Liver (tissue), 9 donors: Measurements from ENCODE around the gene PDZD8. TPM values are rescaled to one million over a fixed set of nuclear protein-coding genes. Genes with fewer than 3 reads are reported as not detected.
"Not testable (repeated sequence)": the region's sequence is repeated elsewhere in the genome, so short reads cannot be mapped to it uniquely, and the experiment has no call there.

Source experiments
- DNase-seq: peaks from one replicate; pipeline ENCODE4 v3.0.0-alpha.2; 2017; ENCODE audit warnings: low spot score
- H3K27ac ChIP-seq, 2 donors: one replicate each; pipeline ENCODE4 v1.7.0; 2013; ENCODE audit warnings: inconsistent platforms in 2 of 2, low read length in 2 of 2, control low read depth in 1 of 2, low read depth in 1 of 2, mild to moderate bottlenecking in 1 of 2
- H3K27me3 ChIP-seq, 4 donors: one replicate each; pipeline versions ENCODE4 v1.6.1 to v1.7.0; 2013; ENCODE audit warnings: low read length in 3 of 4, inconsistent platforms in 1 of 4, mild to moderate bottlenecking in 1 of 4, moderate library complexity in 1 of 4; ENCODE audit not compliant: control insufficient read depth in 4 of 4, insufficient read depth in 4 of 4
- H3K36me3 ChIP-seq, 4 donors: one replicate each; pipeline versions ENCODE4 v1.6.1 to v1.7.0; 2013; ENCODE audit warnings: low read length in 3 of 4, mild to moderate bottlenecking in 3 of 4, low read depth in 1 of 4, moderate library complexity in 1 of 4; ENCODE audit not compliant: control insufficient read depth in 4 of 4, insufficient read depth in 3 of 4
- H3K4me1 ChIP-seq, 4 donors: one replicate each; pipeline versions ENCODE4 v1.6.1 to v1.7.0; 2013; ENCODE audit warnings: low read length in 3 of 4, mild to moderate bottlenecking in 3 of 4, moderate library complexity in 1 of 4; ENCODE audit not compliant: control insufficient read depth in 4 of 4, insufficient read depth in 4 of 4
- H3K4me3 ChIP-seq, 3 donors: one replicate each; pipeline versions ENCODE4 v1.6.1 to v1.7.0; 2013; ENCODE audit warnings: low read length in 3 of 3, control low read depth in 1 of 3, low read depth in 1 of 3, mild to moderate bottlenecking in 1 of 3
- H3K9ac ChIP-seq, 2 donors: one replicate each; pipeline ENCODE4 v1.7.0; 2013; ENCODE audit warnings: low read length in 2 of 2, mild to moderate bottlenecking in 2 of 2, moderate library complexity in 2 of 2, control low read depth in 1 of 2, low read depth in 1 of 2
- H3K9me3 ChIP-seq, 4 donors: one replicate each; pipeline versions ENCODE4 v1.6.1 to v1.7.0; 2013; ENCODE audit warnings: low read length in 3 of 4; ENCODE audit not compliant: control insufficient read depth in 4 of 4
- ATF3 ChIP-seq: IDR thresholded peaks from 2 replicates; pipeline ENCODE4 v1.6.1; 2016; ENCODE audit warnings: antibody characterized with exemption
- CTCF ChIP-seq: fragments of 150-350 bp; IDR thresholded peaks from 2 replicates; pipeline ENCODE4 v1.5.1; 2017; ENCODE audit warnings: improper control_type of control experiment, low read depth, low read length; ENCODE audit not compliant: missing input control
- EGR1 ChIP-seq, 2 donors: IDR thresholded peaks; 2 replicates each; pipeline ENCODE4 v1.6.1; 2016 to 2018; ENCODE audit warnings: antibody characterized with exemption in 2 of 2, low read depth in 2 of 2
- FOXA1 ChIP-seq: IDR thresholded peaks from 2 replicates; pipeline ENCODE4 v1.6.1; 2016; ENCODE audit warnings: antibody characterized with exemption
- FOXA2 ChIP-seq: IDR thresholded peaks from 2 replicates; pipeline ENCODE4 v1.6.1; 2016; ENCODE audit warnings: antibody characterized with exemption
- GABPA ChIP-seq, 2 donors: IDR thresholded peaks in 1 of 2; conservative IDR thresholded peaks in 1 of 2; 2 replicates each; pipeline ENCODE4 v1.6.1; 2016; ENCODE audit warnings: antibody characterized with exemption in 2 of 2, mild to moderate bottlenecking in 1 of 2, moderate library complexity in 1 of 2
- HNF4A ChIP-seq, 2 donors: conservative IDR thresholded peaks; 2 replicates each; pipeline ENCODE4 v1.6.1; 2016; ENCODE audit warnings: antibody characterized with exemption in 2 of 2, mild to moderate bottlenecking in 2 of 2
- HNF4G ChIP-seq: IDR thresholded peaks from 2 replicates; pipeline ENCODE4 v1.6.1; 2016; ENCODE audit warnings: antibody characterized with exemption
- JUND ChIP-seq, 2 donors: IDR thresholded peaks; 2 replicates each; pipeline ENCODE4 v1.6.1; 2016; ENCODE audit warnings: antibody characterized with exemption in 2 of 2
- MAX ChIP-seq: IDR thresholded peaks from 2 replicates; pipeline ENCODE4 v1.6.1; 2016; ENCODE audit warnings: antibody characterized with exemption
- NR2F2 ChIP-seq: IDR thresholded peaks from 2 replicates; pipeline ENCODE4 v1.6.1; 2016; ENCODE audit warnings: antibody characterized with exemption
- RAD21 ChIP-seq, 2 donors: IDR thresholded peaks; 2 replicates each; pipeline ENCODE4 v1.6.1; 2016; ENCODE audit warnings: antibody characterized with exemption in 2 of 2, mild to moderate bottlenecking in 2 of 2
- REST ChIP-seq: IDR thresholded peaks from 2 replicates; pipeline ENCODE4 v1.6.1; 2016; ENCODE audit warnings: antibody characterized with exemption, mild to moderate bottlenecking
- RXRA ChIP-seq, 2 donors: IDR thresholded peaks; 2 replicates each; pipeline ENCODE4 v1.6.1; 2017 to 2018; ENCODE audit warnings: antibody characterized with exemption in 2 of 2, mild to moderate bottlenecking in 1 of 2
- SP1 ChIP-seq: IDR thresholded peaks from 2 replicates; pipeline ENCODE4 v1.6.1; 2018; ENCODE audit warnings: antibody characterized with exemption, mild to moderate bottlenecking
- TAF1 ChIP-seq: conservative IDR thresholded peaks from 2 replicates; pipeline ENCODE4 v1.6.1; 2016; ENCODE audit warnings: antibody characterized with exemption, mild to moderate bottlenecking
- YY1 ChIP-seq: IDR thresholded peaks from 2 replicates; pipeline ENCODE4 v1.6.1; 2016; ENCODE audit warnings: antibody characterized with exemption, mild to moderate bottlenecking
- ZBTB33 ChIP-seq: IDR thresholded peaks from 2 replicates; pipeline ENCODE4 v1.6.1; 2016; ENCODE audit warnings: antibody characterized with exemption
- WGBS: extraction: QIAGEN DNeasy Blood & Tissue Kit; methylation state at CpG from one replicate; pipeline ENCODE4 v1.1.7; 2013; 5-methylcytosine and 5-hydroxymethylcytosine counted together
- polyA plus RNA-seq, 2 donors: library from polyadenylated mRNA; stranded (reverse) in 1 of 2; unstranded in 1 of 2; fragments of 200-250 nt in 1 of 2; fragments of >200 nt in 1 of 2; fragmentation: Nextera tagmentation in 1 of 2; extraction: Ambion mirVana in 1 of 2; gene quantifications; one replicate each; pipeline versions ENCODE4 v1.2.1 to v1.2.3, GENCODE V29; 2013 to 2015
- total RNA-seq, 2 donors: library from RNA; depleted of rRNA; stranded (reverse); fragments of >200 nt; gene quantifications; one replicate each; pipeline ENCODE4 v1.2.3, GENCODE V29; 2014
- donor health status: healthy.
- donor health status: healthy.
- donor health status: healthy.
- donor health status: healthy.
- donor health status: healthy.

The PDZD8 gene
- total and polyA plus RNA-seq, 4 donors: 9.3 to 38.9 (median 15.1) TPM

- WGBS: 97% methylated on average over 5 of the region's 5 CpGs
- no peaks in the 10 kb centered on the region for H3K9me3 ChIP-seq
- H3K36me3 ChIP-seq: peaks cover 0 to 20% (median 3%) of the 10 kb centered on the region in 4 donors
- no peak overlapping the region for H3K4me3 ChIP-seq
- no peaks in the 10 kb centered on the region for H3K4me1 ChIP-seq
- H3K27ac ChIP-seq: no peak overlapping the region
- no peak for DNase-seq
- no peaks in the 10 kb centered on the region for H3K27me3 ChIP-seq
- TF ChIP-seq FOXA2 (no peak), REST (no peak), SP1 (no peak), EGR1 (IDR thresholded peaks at IDR 0.05; ENCODE audit: low read depth in 2 of 2) (no peak), RAD21 (IDR thresholded peaks at IDR 0.05) (no peak), ZBTB33 (no peak), GABPA (IDR thresholded peaks at IDR 0.05 in 1 of 2, conservative IDR thresholded peaks at IDR 0.05 in 1 of 2) (no peak), JUND (IDR thresholded peaks at IDR 0.05) (no peak), HNF4G (no peak), HNF4A (conservative IDR thresholded peaks at IDR 0.05) (no peak), YY1 (no peak), CTCF (no peak), FOXA1 (no peak), NR2F2 (no peak), ATF3 (no peak), TAF1 (no peak), MAX (no peak)
- no peak overlapping the region for H3K9ac ChIP-seq
Observed at GRCh38 chr10:117311261-117311660, 64.0 kb downstream of the PDZD8 start.

- no peak for TF ChIP-seq SP1
- no peak for TF ChIP-seq CTCF
- TF ChIP-seq RAD21 (IDR thresholded peaks at IDR 0.05): no peak
- TF ChIP-seq RXRA (IDR thresholded peaks at IDR 0.05): no peak
- TF ChIP-seq HNF4G: no peak
- no peak for TF ChIP-seq TAF1
- no peak for DNase-seq
- H3K27ac ChIP-seq: no peak overlapping the region
Observed at GRCh38 chr10:117306674-117307073, 68.6 kb downstream of the PDZD8 start.

GRCh38 chr10:117303451-117303850 is 71.8 kb downstream of the PDZD8 start:
- not testable (repeated sequence) for DNase-seq, H3K4me3 ChIP-seq, H3K4me1 ChIP-seq, H3K9me3 ChIP-seq, H3K27ac ChIP-seq, H3K9ac ChIP-seq, H3K36me3 ChIP-seq, H3K27me3 ChIP-seq
- WGBS: 97% methylated on average over 3 of the region's 3 CpGs

More at GRCh38 chr10:117306674-117307073, 68.6 kb downstream of the PDZD8 start:
- no peaks in the 10 kb centered on the region for H3K9me3 ChIP-seq
- no peak overlapping the region for H3K4me3 ChIP-seq
- peaks cover 0 to 7% (median under 1%) of the 10 kb centered on the region in 4 donors for H3K36me3 ChIP-seq
- H3K4me1 ChIP-seq: peaks cover 0 to 2% (median 0%) of the 10 kb centered on the region in 4 donors
- no peaks in the 10 kb centered on the region for H3K27me3 ChIP-seq
- no peak overlapping the region for H3K9ac ChIP-seq
